Spleen (tissue), 11 donors: ENCODE data around the gene EFCAB5. TPM values are rescaled to one million over a fixed set of nuclear protein-coding genes. Genes with fewer than 3 reads are reported as not detected.
"Not testable (repeated sequence)": the region's sequence is repeated elsewhere in the genome, so short reads cannot be mapped to it uniquely, and the experiment has no call there.

ENCODE experiments used
- DNase-seq: peaks from one replicate; pipeline ENCODE4 v3.0.0-alpha.2; 2020
- H3K27ac ChIP-seq, 8 donors: fragments of 200-600 bp; sonication (generic) in 7 of 8; 1 replicate in 4 of 8; 2 replicates in 4 of 8; pipeline versions ENCODE4 v1.5.0 to v1.8.0; 2016 to 2021; ENCODE audit warnings: inconsistent platforms in 4 of 8, mild to moderate bottlenecking in 4 of 8, moderate library complexity in 1 of 8
- H3K27me3 ChIP-seq, 7 donors: fragments of 200-600 bp; sonication (generic) in 6 of 7; replicated peaks in 1 of 7; 1 replicate in 4 of 7; 2 replicates in 3 of 7; pipeline versions ENCODE4 v1.5.0 to v1.8.0; 2016 to 2021; ENCODE audit warnings: inconsistent platforms in 3 of 7, mild to moderate bottlenecking in 1 of 7
- H3K36me3 ChIP-seq, 6 donors: fragments of 200-600 bp; sonication (generic) in 5 of 6; 1 replicate in 4 of 6; 2 replicates in 2 of 6; pipeline versions ENCODE4 v1.5.0 to v1.8.0; 2016 to 2021; ENCODE audit warnings: inconsistent platforms in 2 of 6
- H3K4me1 ChIP-seq, 6 donors: fragments of 200-600 bp; sonication (generic) in 5 of 6; 1 replicate in 3 of 6; 2 replicates in 3 of 6; pipeline versions ENCODE4 v1.5.0 to v1.8.0; 2016 to 2021; ENCODE audit warnings: inconsistent platforms in 3 of 6
- H3K4me3 ChIP-seq, 8 donors: fragments of 200-600 bp; sonication (generic) in 7 of 8; 1 replicate in 4 of 8; 2 replicates in 4 of 8; pipeline versions ENCODE4 v1.5.0 to v1.8.0; 2016 to 2021; ENCODE audit warnings: inconsistent platforms in 4 of 8, mild to moderate bottlenecking in 4 of 8, moderate library complexity in 2 of 8
- H3K9me3 ChIP-seq, 8 donors: fragments of 200-600 bp; sonication (generic) in 7 of 8; 1 replicate in 4 of 8; 2 replicates in 4 of 8; pipeline versions ENCODE4 v1.5.0 to v1.8.0; 2016 to 2021; ENCODE audit warnings: inconsistent platforms in 4 of 8
- CTCF ChIP-seq, 11 experiments: fragments of 200-600 bp in 7 of 11; fragments of 450-650 bp in 4 of 11; sonication (generic) in 4 of 11; IDR thresholded peaks in 8 of 11; conservative IDR thresholded peaks in 3 of 11; 1 replicate in 7 of 11; 2 replicates in 4 of 11; pipeline versions ENCODE4 v1.4.0 to v1.8.0; 2016 to 2021; ENCODE audit warnings: antibody characterized with exemption in 11 of 11, inconsistent platforms in 4 of 11, mild to moderate bottlenecking in 1 of 11
- POLR2A ChIP-seq, 3 donors: fragments of 450-650 bp; IDR thresholded peaks; one replicate each; pipeline ENCODE4 v1.5.1; 2017; ENCODE audit warnings: antibody characterized with exemption in 3 of 3, mild to moderate bottlenecking in 1 of 3
- POLR2AphosphoS5 ChIP-seq, 3 donors: sonication (generic); formaldehyde crosslinking; IDR thresholded peaks; one replicate each; pipeline ENCODE4 v1.5.1; 2017; ENCODE audit warnings: antibody characterized with exemption in 3 of 3
- WGBS, 5 donors: extraction: QIAGEN DNeasy Blood & Tissue Kit in 3 of 5; methylation state at CpG; one replicate each; pipeline versions ENCODE4 v1.1.5 to v1.1.7; 2013 to 2018; 5-methylcytosine and 5-hydroxymethylcytosine counted together
- intact Hi-C: fragments of 100-400 bp; cut with DNase I; formaldehyde crosslinking; loops from one replicate; pipeline ENCODE4 v1.15.0; 2023; ENCODE audit warnings: low total_unique reads
- polyA plus RNA-seq, 3 donors: library from polyadenylated mRNA; stranded (reverse); fragments of 200-250 nt; gene quantifications; one replicate each; pipeline ENCODE4 v1.2.1, GENCODE V29; 2013
- total RNA-seq, 7 donors: library from RNA; depleted of rRNA in 3 of 7; stranded (reverse); fragments of >200 nt in 3 of 7; fragmentation: NEBNext Ultra II Directional in 4 of 7; extraction: Animal tissue kit (Norgen Biotek cat#: 25700) in 4 of 7; gene quantifications; one replicate each; pipeline versions ENCODE4 v1.1.0 to v1.2.1, GENCODE V29; 2016 to 2021
- donor health status: healthy with polysubstance abuse.
- donor health status: DM: no; HTN: no; CAD: no; lungs with moderate emphysema.
- donor health status: DM: no; HTN: no; CAD: no.
- donor health status: Bipolar disorder and iron deficiency.
- donor health status: healthy.
- donor health status: DM: no; HTN: no; CAD: no.
- donor health status: DM: yes; HTN: yes; CAD: no.

Gene EFCAB5
- total and polyA plus RNA-seq, 10 donors: 0.10 to 3.2 (median 0.89) TPM; not detected in 1

- TF ChIP-seq CTCF (IDR thresholded peaks at IDR 0.05 in 8 of 11, conservative IDR thresholded peaks at IDR 0.05 in 3 of 11): peak; percentile 52 to 79 (median 68)
- TF ChIP-seq POLR2AphosphoS5 (IDR thresholded peaks at IDR 0.05): no peak
- no peak for TF ChIP-seq POLR2A (IDR thresholded peaks at IDR 0.05)
- Histone ChIP-seq H3K27ac (no peak overlapping the region), H3K4me1 (peaks cover 0 to 6% (median 0%) of the 10 kb centered on the region in 6 donors), H3K27me3 (no peaks in the 10 kb centered on the region), H3K4me3 (no peak overlapping the region), H3K36me3 (no peaks in the 10 kb centered on the region), H3K9me3 (no peaks in the 10 kb centered on the region)
- 26 to 35% (median 31%) methylated on average over 4 of the region's 4 CpGs for WGBS, 5 donors
- DNase-seq: no peak
- intact Hi-C loops: loop anchor here (10.0 kb wide), 2 partner anchors 73 to 217 kb away; no protein-coding TSS in a partner anchor
Observed at GRCh38 chr17:30021708-30022317, 80.4 kb downstream of the EFCAB5 start.

- 80 to 88% (median 80%) methylated on average over 1 of the region's 2 CpGs; no CpG with 5 or more reads in 2 of the 5 donors for whole genome bisulfite sequencing, 5 donors
- not testable (repeated sequence) for H3K36me3 ChIP-seq, H3K4me1 ChIP-seq, DNase-seq, H3K27me3 ChIP-seq, H3K4me3 ChIP-seq, H3K9me3 ChIP-seq, H3K27ac ChIP-seq
- intact Hi-C loops: loop anchor here (10.0 kb wide), 2 partner anchors 69 to 221 kb away; no protein-coding TSS in a partner anchor
Observed at GRCh38 chr17:30025325-30025724, 83.9 kb downstream of the EFCAB5 start.

GRCh38 chr17:30027676-30028075, 86.2 kb downstream of the EFCAB5 start:
- intact Hi-C loops: loop anchor here (10.0 kb wide), 2 partner anchors 67 to 223 kb away; no protein-coding TSS in a partner anchor
- Histone ChIP-seq H3K4me1 (no peaks in the 10 kb centered on the region), H3K36me3 (no peaks in the 10 kb centered on the region), H3K27me3 (no peaks in the 10 kb centered on the region), H3K4me3 (no peak overlapping the region), H3K27ac (no peak overlapping the region), H3K9me3 (no peaks in the 10 kb centered on the region)
- no peak for DNase-seq
- WGBS, 5 donors: 73 to 92% (median 81%) methylated on average over 4 of the region's 4 CpGs
- no peak for TF ChIP-seq POLR2A (IDR thresholded peaks at IDR 0.05)
- no peak for TF ChIP-seq POLR2AphosphoS5 (IDR thresholded peaks at IDR 0.05)
- no peak for TF ChIP-seq CTCF (IDR thresholded peaks at IDR 0.05 in 8 of 11, conservative IDR thresholded peaks at IDR 0.05 in 3 of 11)

DNA sequence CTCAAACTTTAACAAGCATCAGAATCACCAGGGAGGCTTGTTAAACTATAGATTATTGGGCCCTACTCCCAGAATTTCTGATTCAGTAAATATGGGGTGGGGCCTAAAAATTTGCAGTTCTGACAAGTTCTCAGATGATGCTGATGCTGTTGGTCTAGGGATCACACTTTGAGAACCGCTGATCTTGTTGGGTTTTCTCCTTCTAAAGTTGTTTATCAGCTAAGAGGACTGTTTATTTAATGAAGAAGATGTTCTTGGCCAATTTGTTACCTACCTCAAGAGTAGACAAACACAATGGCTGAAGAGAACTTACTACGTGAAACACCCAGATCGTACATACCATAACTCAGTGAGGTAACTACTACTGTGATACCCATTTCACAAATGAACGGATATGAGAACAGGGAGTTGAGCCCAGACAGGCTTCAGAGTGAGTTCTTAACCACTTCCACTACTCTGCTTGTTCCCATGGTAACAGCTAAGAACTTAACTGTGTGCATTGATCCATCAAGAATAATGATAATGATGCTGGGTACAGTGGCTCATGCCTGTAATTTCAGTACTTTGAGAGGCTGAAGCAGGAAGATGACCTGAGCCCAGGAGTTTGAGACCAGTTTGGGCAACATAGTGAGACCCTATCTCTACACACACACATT, 89.9 kb downstream of the EFCAB5 start:
- TF ChIP-seq CTCF (IDR thresholded peaks at IDR 0.05 in 8 of 11, conservative IDR thresholded peaks at IDR 0.05 in 3 of 11) (no peak), POLR2A (IDR thresholded peaks at IDR 0.05) (no peak), POLR2AphosphoS5 (IDR thresholded peaks at IDR 0.05) (no peak)
- 85 to 92% (median 87%) methylated on average over 4 of the region's 4 CpGs for WGBS, 5 donors
- no peaks in the 10 kb centered on the region for H3K9me3 ChIP-seq
- H3K36me3 ChIP-seq: no peaks in the 10 kb centered on the region
- no peak for DNase-seq
- H3K27ac ChIP-seq: no peak overlapping the region
- intact Hi-C loops: no loop called here
- H3K4me3 ChIP-seq: no peak overlapping the region
- H3K4me1 ChIP-seq: no peaks in the 10 kb centered on the region
- H3K27me3 ChIP-seq: no peaks in the 10 kb centered on the region
